Thyroid gland (tissue), 4 donors: Measurements from ENCODE around the gene ARHGAP15. TPM values are rescaled to one million over a fixed set of nuclear protein-coding genes. Genes with fewer than 3 reads are reported as not detected.

Source experiments
- DNase-seq, 2 donors: peaks; one replicate each; pipeline ENCODE4 v3.0.0-alpha.2; 2019
- H3K27ac ChIP-seq, 3 donors: fragments of 200-600 bp; sonication (generic); 1 replicate in 2 of 3; 2 replicates in 1 of 3; pipeline ENCODE4 v1.5.1; 2016 to 2019; ENCODE audit warnings: mild to moderate bottlenecking in 1 of 3, moderate library complexity in 1 of 3
- H3K27me3 ChIP-seq: fragments of 200-600 bp; sonication (generic); one replicate; pipeline ENCODE4 v1.5.1; 2019
- H3K36me3 ChIP-seq, 2 donors: fragments of 200-600 bp; sonication (generic); one replicate each; pipeline ENCODE4 v1.5.1; 2016 to 2019
- H3K4me1 ChIP-seq, 2 donors: fragments of 200-600 bp; sonication (generic); one replicate each; pipeline ENCODE4 v1.5.1; 2017 to 2019
- H3K4me3 ChIP-seq, 3 donors: fragments of 200-600 bp; sonication (generic); replicated peaks in 1 of 3; 1 replicate in 2 of 3; 2 replicates in 1 of 3; pipeline ENCODE4 v1.5.1; 2016; ENCODE audit warnings: mild to moderate bottlenecking in 1 of 3
- H3K9me3 ChIP-seq: fragments of 200-600 bp; sonication (generic); one replicate; pipeline ENCODE4 v1.5.1; 2017
- POLR2A ChIP-seq, 2 donors: fragments of 450-650 bp; IDR thresholded peaks; one replicate each; pipeline ENCODE4 v1.6.1; 2017; ENCODE audit warnings: antibody characterized with exemption in 2 of 2, mild to moderate bottlenecking in 2 of 2, moderate library complexity in 1 of 2
- WGBS, 2 donors: methylation state at CpG; one replicate each; pipeline ENCODE4 v1.1.5; 2017; 5-methylcytosine and 5-hydroxymethylcytosine counted together
- intact Hi-C: fragments of 100-400 bp; cut with DNase I; formaldehyde crosslinking; loops from one replicate; pipeline ENCODE4 v1.15.1; 2023
- total RNA-seq, 4 donors: library from RNA; depleted of rRNA; stranded (reverse); fragments of >200 nt; gene quantifications; one replicate each; pipeline ENCODE4 v1.2.3, GENCODE V29; 2016
- TF ChIP-seq, protein P1 (sequence below), 6 experiments: fragments of 200-600 bp in 3 of 6; fragments of 450-650 bp in 3 of 6; sonication (generic) in 3 of 6; IDR thresholded peaks; one replicate each; pipeline ENCODE4 v1.5.1; 2016 to 2019; ENCODE audit warnings: antibody characterized with exemption in 6 of 6, mild to moderate bottlenecking in 2 of 6, inconsistent platforms in 1 of 6, moderate library complexity in 1 of 6

The ARHGAP15 gene
- total RNA-seq, 4 donors from 2014 or later, result 9.8 to 24.4 (median 11.9) TPM

DNA sequence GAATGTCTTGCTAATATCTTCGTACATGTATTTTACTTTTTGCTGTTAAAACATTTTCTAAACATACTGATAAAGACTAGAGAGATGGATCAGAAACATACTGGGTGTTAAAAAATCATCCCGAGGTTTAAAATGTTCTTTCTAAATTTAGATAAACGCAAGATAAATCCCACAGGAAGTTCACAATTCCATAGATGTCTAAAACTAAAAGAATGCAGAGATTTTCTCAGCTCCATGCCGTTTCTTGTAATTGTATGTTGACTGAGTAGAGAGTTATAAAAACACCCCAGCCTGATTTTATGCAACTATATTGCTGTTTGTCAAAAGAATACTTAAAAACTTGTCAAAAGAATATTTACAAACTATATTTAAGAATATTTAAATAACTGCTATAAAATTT is 455.7 kb downstream of the ARHGAP15 start:
- Histone ChIP-seq H3K4me1 (no peaks in the 10 kb centered on the region), H3K4me3 (no peak overlapping the region), H3K27me3 (no peaks in the 10 kb centered on the region), H3K36me3 (no peaks in the 10 kb centered on the region), H3K9me3 (no peaks in the 10 kb centered on the region), H3K27ac (no peak overlapping the region)
- DNase-seq, result no peak
- intact Hi-C loops, result no loop called here
- 40 to 55% methylated on average over 4 of the region's 4 CpGs for WGBS, 2 donors
- TF ChIP-seq POLR2A (IDR thresholded peaks at IDR 0.05), result no peak
- TF ChIP-seq, protein P1, sequence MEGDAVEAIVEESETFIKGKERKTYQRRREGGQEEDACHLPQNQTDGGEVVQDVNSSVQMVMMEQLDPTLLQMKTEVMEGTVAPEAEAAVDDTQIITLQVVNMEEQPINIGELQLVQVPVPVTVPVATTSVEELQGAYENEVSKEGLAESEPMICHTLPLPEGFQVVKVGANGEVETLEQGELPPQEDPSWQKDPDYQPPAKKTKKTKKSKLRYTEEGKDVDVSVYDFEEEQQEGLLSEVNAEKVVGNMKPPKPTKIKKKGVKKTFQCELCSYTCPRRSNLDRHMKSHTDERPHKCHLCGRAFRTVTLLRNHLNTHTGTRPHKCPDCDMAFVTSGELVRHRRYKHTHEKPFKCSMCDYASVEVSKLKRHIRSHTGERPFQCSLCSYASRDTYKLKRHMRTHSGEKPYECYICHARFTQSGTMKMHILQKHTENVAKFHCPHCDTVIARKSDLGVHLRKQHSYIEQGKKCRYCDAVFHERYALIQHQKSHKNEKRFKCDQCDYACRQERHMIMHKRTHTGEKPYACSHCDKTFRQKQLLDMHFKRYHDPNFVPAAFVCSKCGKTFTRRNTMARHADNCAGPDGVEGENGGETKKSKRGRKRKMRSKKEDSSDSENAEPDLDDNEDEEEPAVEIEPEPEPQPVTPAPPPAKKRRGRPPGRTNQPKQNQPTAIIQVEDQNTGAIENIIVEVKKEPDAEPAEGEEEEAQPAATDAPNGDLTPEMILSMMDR (IDR thresholded peaks at IDR 0.05), result no peak

DNA sequence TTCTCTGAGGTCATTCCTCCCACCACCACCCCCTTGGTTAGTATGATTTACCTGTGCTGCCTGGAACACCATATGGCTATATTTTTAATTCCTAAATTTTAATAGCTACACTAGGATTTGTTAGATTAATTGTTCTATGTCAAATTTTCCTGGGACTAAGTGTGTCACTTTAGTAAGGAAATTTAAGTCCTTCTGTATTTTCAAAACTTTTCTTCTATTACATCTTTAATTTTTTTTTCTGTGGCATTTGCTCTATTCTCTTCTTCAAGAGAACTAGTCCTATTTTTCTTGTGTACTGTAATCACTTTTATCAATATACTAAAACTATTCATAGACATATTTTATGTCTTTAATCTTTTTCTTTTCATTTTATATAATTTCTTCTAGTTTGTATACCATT is 456.9 kb downstream of the ARHGAP15 start:
- H3K4me3 ChIP-seq, result no peak overlapping the region
- no peaks in the 10 kb centered on the region for H3K27me3 ChIP-seq
- DNase-seq, result no peak
- TF ChIP-seq, protein P1 (IDR thresholded peaks at IDR 0.05), result no peak
- TF ChIP-seq POLR2A (IDR thresholded peaks at IDR 0.05), result no peak
- H3K27ac ChIP-seq, result no peak overlapping the region
- intact Hi-C loops, result no loop called here
- H3K36me3 ChIP-seq, result no peaks in the 10 kb centered on the region
- no peaks in the 10 kb centered on the region for H3K4me1 ChIP-seq
- no peaks in the 10 kb centered on the region for H3K9me3 ChIP-seq

DNA sequence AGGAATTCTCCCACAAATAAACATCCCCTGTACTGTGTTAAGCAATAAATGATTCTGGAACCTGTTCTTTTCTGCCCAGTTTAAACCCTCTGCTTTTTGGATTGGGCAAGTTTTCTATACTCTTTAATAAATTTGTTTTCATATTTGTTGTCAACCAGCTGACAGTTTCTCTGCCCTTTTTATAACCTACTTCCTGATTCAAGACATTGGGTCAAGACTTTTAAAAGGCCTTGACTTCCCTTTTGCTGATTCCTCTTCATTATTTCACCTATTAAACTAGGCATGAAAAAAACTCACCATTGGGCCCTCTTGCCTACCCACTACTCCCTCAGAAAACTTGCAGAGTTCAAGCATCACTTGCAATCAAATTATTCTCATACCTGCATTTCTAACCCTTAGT is 459.5 kb downstream of the ARHGAP15 start:
- TF ChIP-seq, protein P1 (IDR thresholded peaks at IDR 0.05), result no peak
- Histone ChIP-seq H3K36me3 (no peaks in the 10 kb centered on the region), H3K9me3 (no peaks in the 10 kb centered on the region), H3K27ac (no peak overlapping the region), H3K4me3 (no peak overlapping the region), H3K4me1 (no peaks in the 10 kb centered on the region), H3K27me3 (no peaks in the 10 kb centered on the region)
- no peak for DNase-seq
- intact Hi-C loops, result no loop called here

DNA sequence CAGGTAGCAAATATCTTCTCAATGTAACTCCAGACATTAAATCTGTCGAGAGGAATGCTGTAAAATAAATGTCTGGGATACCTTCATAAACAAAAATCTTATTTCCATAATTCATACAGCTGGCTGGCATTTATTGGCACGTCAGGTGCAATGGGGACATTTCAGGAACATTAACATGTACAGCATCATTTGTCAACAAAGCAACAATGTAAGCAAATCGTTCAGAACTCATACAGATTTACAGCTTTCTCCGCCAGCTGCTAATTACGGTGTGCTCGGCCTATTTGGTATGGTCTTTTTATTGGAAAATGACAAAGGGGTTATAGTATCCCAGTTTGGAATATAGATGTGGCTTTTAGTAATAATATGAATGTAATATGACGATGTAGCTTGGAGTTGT is 464.9 kb downstream of the ARHGAP15 start:
- H3K27ac ChIP-seq, result no peak overlapping the region
- H3K27me3 ChIP-seq, result no peaks in the 10 kb centered on the region
- no peaks in the 10 kb centered on the region for H3K36me3 ChIP-seq
- H3K9me3 ChIP-seq, result no peaks in the 10 kb centered on the region
- H3K4me1 ChIP-seq, result no peaks in the 10 kb centered on the region
- no peak for DNase-seq
- no peak for TF ChIP-seq POLR2A (IDR thresholded peaks at IDR 0.05)
- TF ChIP-seq, protein P1 (IDR thresholded peaks at IDR 0.05), result no peak
- WGBS, 2 donors, result 92 to 93% methylated on average over 7 of the region's 7 CpGs
- no peak overlapping the region for H3K4me3 ChIP-seq
- intact Hi-C loops, result no loop called here

DNA sequence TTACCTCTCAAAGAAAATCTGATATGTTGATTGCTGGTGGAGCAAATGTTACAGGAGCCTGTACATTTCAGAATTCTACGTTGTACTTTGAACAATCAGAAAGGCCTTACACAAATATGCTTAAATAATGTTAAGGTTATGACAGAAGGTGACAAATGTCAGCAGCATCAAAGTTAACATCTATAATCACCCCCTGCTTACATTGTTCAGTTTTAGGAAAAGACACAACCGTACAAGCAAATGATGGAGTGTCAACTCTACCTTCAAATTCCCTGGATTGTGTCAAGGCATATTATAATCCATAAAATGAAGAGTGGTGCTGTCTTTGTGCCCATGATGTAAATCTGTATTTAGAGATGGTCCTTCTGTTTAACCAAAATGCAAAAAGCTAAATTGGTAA is 465.5 kb downstream of the ARHGAP15 start:
- WGBS, 2 donors, result 45 to 64% methylated on average over 2 of the region's 2 CpGs
- no peak for TF ChIP-seq POLR2A (IDR thresholded peaks at IDR 0.05)
- TF ChIP-seq, protein P1 (IDR thresholded peaks at IDR 0.05), result no peak
- Histone ChIP-seq H3K27ac (no peak overlapping the region), H3K4me1 (no peaks in the 10 kb centered on the region), H3K4me3 (no peak overlapping the region), H3K27me3 (no peaks in the 10 kb centered on the region), H3K36me3 (no peaks in the 10 kb centered on the region), H3K9me3 (no peaks in the 10 kb centered on the region)
- intact Hi-C loops, result no loop called here
- no peak for DNase-seq
